Measurements from ENCODE around the gene C2orf68. TPM values are rescaled to one million over a fixed set of nuclear protein-coding genes. Genes with fewer than 3 reads are reported as not detected.

C2orf68 gene
- total RNA-seq, 4 donors from 2014 or later, result 12.3 to 21.0 (median 19.8) TPM

DNA sequence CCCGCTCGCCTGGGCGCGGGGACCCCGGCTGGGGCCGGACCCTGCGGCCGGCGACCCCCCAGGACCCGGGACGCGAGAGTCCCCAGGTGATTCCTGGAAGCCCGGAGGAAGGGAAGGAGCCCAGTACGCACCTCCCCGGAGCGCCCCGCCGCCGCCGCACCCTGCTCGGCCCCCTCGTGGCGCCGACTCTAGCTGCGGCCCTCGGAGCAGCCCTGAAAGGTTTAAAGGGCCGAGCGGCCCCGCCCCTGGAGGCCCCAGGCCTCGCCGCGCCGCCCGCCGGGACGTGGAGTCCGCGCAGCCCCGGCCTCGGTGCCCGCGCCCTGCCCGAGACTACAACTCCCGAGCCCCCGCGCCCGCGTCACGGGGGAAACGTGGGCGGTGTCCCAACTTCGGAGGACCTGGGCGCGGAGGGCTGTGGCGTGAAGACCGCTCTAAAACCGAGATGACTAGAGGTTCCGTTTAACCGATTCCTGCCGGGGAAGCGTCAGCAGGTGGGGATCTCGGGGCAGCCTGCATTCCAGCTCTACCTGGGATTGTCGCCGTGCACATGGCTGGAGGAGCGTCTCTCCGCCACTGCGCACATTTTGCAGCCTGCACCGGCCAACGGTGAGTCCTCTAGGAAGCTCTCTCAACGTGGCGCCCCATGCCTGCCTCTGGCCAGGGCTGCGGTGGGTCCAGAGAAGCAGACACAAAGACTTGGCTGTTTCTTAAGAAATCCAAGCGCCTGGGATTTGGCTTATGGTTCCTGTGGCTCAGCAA lies 9.2 kb downstream of the C2orf68 start, which contains the start of gene TMEM150A:
Gene TMEM150A (minus strand): TSS at position 223 of the 759 bp plus-strand sequence. CDS start 750 bp downstream, outside the sequence.
- peak within 1 kb of the TSS; percentile 79 to 91 for H3K4me3 ChIP-seq
- WGBS, 2 donors (ENCODE audit: low coverage in 1 of 2), result 0% methylated on average over 1 of the region's 73 CpGs; no CpG with 5 or more reads in 1 of the 2 donors
- no peaks in the 10 kb centered on the region for H3K27me3 ChIP-seq
- H3K36me3 ChIP-seq, result peaks cover 0 to 52% of the 10 kb centered on the region in 2 donors
- H3K4me1 ChIP-seq, result peaks cover 3 to 88% (median 39%) of the 10 kb centered on the region in 3 donors
- ATAC-seq, result peak; percentile 98
- peak within 1 kb of the TSS; percentile 60 to 95 (median 90) for H3K27ac ChIP-seq
- H3K9me3 ChIP-seq, result no peaks in the 10 kb centered on the region
- TF ChIP-seq EP300 (IDR thresholded peaks at IDR 0.05), result no peak
- TF ChIP-seq POLR2AphosphoS5 (IDR thresholded peaks at IDR 0.05), result peak; percentile 72
- TF ChIP-seq, protein P1, sequence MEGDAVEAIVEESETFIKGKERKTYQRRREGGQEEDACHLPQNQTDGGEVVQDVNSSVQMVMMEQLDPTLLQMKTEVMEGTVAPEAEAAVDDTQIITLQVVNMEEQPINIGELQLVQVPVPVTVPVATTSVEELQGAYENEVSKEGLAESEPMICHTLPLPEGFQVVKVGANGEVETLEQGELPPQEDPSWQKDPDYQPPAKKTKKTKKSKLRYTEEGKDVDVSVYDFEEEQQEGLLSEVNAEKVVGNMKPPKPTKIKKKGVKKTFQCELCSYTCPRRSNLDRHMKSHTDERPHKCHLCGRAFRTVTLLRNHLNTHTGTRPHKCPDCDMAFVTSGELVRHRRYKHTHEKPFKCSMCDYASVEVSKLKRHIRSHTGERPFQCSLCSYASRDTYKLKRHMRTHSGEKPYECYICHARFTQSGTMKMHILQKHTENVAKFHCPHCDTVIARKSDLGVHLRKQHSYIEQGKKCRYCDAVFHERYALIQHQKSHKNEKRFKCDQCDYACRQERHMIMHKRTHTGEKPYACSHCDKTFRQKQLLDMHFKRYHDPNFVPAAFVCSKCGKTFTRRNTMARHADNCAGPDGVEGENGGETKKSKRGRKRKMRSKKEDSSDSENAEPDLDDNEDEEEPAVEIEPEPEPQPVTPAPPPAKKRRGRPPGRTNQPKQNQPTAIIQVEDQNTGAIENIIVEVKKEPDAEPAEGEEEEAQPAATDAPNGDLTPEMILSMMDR (IDR thresholded peaks at IDR 0.05), result peak in 3 of 4 experiments; percentile 55 to 77 (median 75)
- peak; percentile 80 to 93 for TF ChIP-seq POLR2A (IDR thresholded peaks at IDR 0.05)

DNA sequence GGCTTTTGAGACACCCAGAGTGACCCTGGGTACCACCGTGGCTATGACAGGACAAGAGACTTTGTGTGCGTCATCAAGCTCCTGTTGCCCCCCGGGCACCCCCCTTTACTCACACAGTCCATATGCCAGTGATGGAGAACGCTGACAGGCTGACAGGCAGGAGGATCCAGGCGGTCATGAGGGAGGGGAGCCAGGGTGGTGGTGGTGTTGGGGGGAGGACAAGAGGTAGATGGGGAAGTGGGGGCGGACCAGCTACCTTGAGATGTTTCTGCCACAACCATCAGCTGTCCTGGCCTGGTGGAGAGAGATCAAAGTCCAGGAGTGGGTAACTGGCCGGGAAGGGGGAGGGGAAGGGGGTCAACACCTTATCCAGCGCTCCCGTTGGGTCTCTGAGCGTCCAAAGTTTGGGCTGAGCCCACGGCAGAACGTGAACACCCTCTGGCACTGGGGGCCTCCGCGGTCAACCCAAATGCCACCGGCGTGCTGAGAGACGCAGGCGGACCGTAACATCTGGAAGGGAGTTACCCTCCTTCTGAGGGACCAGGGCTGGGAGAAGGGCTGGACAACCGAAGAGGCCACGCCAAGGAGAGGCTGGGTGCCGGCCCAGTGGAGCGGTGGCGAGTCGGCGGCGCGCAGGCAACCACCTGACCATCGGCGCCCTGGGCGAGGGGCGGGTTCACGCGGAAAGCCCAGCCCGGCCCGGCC lies 9.9 kb downstream of the C2orf68 start:
- peak overlapping the region; percentile 60 to 95 (median 90) for H3K27ac ChIP-seq
- no peaks in the 10 kb centered on the region for H3K27me3 ChIP-seq
- peak; percentile 76 for ATAC-seq
- H3K4me1 ChIP-seq, result peaks cover 3 to 88% (median 38%) of the 10 kb centered on the region in 3 donors
- WGBS, 2 donors (ENCODE audit: low coverage in 1 of 2), result 0 to 30% methylated on average over 2 to 4 of the region's 36 CpGs
- no peaks in the 10 kb centered on the region for H3K9me3 ChIP-seq
- H3K36me3 ChIP-seq, result peaks cover 0 to 54% of the 10 kb centered on the region in 2 donors
- H3K4me3 ChIP-seq, result peak overlapping the region; percentile 79 to 91
- TF ChIP-seq EP300 (IDR thresholded peaks at IDR 0.05) (no peak), POLR2A (IDR thresholded peaks at IDR 0.05) (no peak), POLR2AphosphoS5 (IDR thresholded peaks at IDR 0.05) (no peak)
- TF ChIP-seq, protein P1 (IDR thresholded peaks at IDR 0.05), result no peak

- H3K9me3 ChIP-seq, result no peaks in the 10 kb centered on the region
- TF ChIP-seq POLR2A (IDR thresholded peaks at IDR 0.05), result no peak
- no peak for TF ChIP-seq EP300 (IDR thresholded peaks at IDR 0.05)
- ATAC-seq, result no peak
- H3K36me3 ChIP-seq, result peaks cover 0 to 52% of the 10 kb centered on the region in 2 donors
- H3K27ac ChIP-seq, result peak overlapping the region; percentile 60 to 95 (median 90)
- WGBS, 2 donors (ENCODE audit: low coverage in 1 of 2), result 82% methylated on average over 4 of the region's 6 CpGs; no CpG with 5 or more reads in 1 of the 2 donors
- no peaks in the 10 kb centered on the region for H3K27me3 ChIP-seq
- peak overlapping the region; percentile 79 to 91 for H3K4me3 ChIP-seq
- H3K4me1 ChIP-seq, result peaks cover 3 to 88% (median 42%) of the 10 kb centered on the region in 3 donors
Measured at GRCh38 chr2:85600951-85601770, 10.7 kb downstream of the C2orf68 start.

- WGBS, 2 donors (ENCODE audit: low coverage in 1 of 2), result 48 to 83% methylated on average over 1 to 2 of the region's 3 CpGs
- TF ChIP-seq, protein P1 (IDR thresholded peaks at IDR 0.05), result no peak
- no peak for ATAC-seq
- Histone ChIP-seq H3K4me1 (peaks cover 3 to 82% (median 33%) of the 10 kb centered on the region in 3 donors), H3K4me3 (no peak overlapping the region), H3K36me3 (peaks cover 0 to 48% of the 10 kb centered on the region in 2 donors), H3K27me3 (no peaks in the 10 kb centered on the region), H3K9me3 (no peaks in the 10 kb centered on the region), H3K27ac (peak overlapping the region in 2 of 4 donors; percentile 45 to 56)
Measured at GRCh38 chr2:85600235-85600575, 11.7 kb downstream of the C2orf68 start.

Data from gastroesophageal sphincter (tissue), 4 donors.